Caki2 (cell line): ENCODE results near the gene TRPM1. TPM values are rescaled to one million over a fixed set of nuclear protein-coding genes. Genes with fewer than 3 reads are reported as not detected.
A peak's percentile ranks its signal among the peaks of the same experiment; 100 is the strongest.

Experiments
- DNase-seq: peaks from one replicate; pipeline ENCODE4 v3.0.0-alpha.2; 2015; ENCODE audit warnings: low read depth
- in situ Hi-C: cut with HindIII; loops from 2 replicates; pipeline ENCODE4 v1.10.0; 2016; ENCODE audit warnings: low sequenced_read_pairs, low pct_unique_long_range_greater_than_20kb, mixed read lengths
- total RNA-seq: library from RNA; depleted of rRNA; stranded (reverse); fragments of >200 nt; shearing (Covaris generic); gene quantifications from 2 replicates; pipeline ENCODE4 v1.2.3, GENCODE V29; 2014; ENCODE audit warnings: low replicate concordance

Gene TRPM1
- total RNA-seq, 1 experiment from 2014 or later: 0.07 TPM

- in situ Hi-C loops: no loop called here
Observed at GRCh38 chr15:31037731-31038477, 63.6 kb downstream of the TRPM1 start.

GRCh38 chr15:31036783-31037182 is 64.7 kb downstream of the TRPM1 start:
- DNase-seq: no peak
- in situ Hi-C loops: no loop called here

More at GRCh38 chr15:31037731-31038477, 63.6 kb downstream of the TRPM1 start:
- DNase-seq: no peak

GRCh38 chr15:31035610-31036009 is 65.9 kb downstream of the TRPM1 start:
- in situ Hi-C loops: no loop called here
- DNase-seq: no peak

- DNase-seq: no peak
- in situ Hi-C loops: no loop called here
Observed at GRCh38 chr15:31034152-31034551, 67.4 kb downstream of the TRPM1 start.

- DNase-seq: no peak
- in situ Hi-C loops: no loop called here
Observed at GRCh38 chr15:31032961-31033371, 68.6 kb downstream of the TRPM1 start.

GRCh38 chr15:31031471-31032067 is 70.0 kb downstream of the TRPM1 start:
- DNase-seq: no peak
- in situ Hi-C loops: no loop called here

GRCh38 chr15:31027910-31028578 is 73.5 kb downstream of the TRPM1 start:
- DNase-seq: no peak
- in situ Hi-C loops: no loop called here

GRCh38 chr15:31025996-31026395 is 75.5 kb downstream of the TRPM1 start:
- DNase-seq: no peak
- in situ Hi-C loops: no loop called here

GRCh38 chr15:31024979-31025378 is 76.5 kb downstream of the TRPM1 start:
- DNase-seq: no peak
- in situ Hi-C loops: no loop called here

- DNase-seq: peak; percentile 97
Observed at GRCh38 chr15:31024330-31024729, 77.2 kb downstream of the TRPM1 start.

GRCh38 chr15:31023841-31024240 is 77.7 kb downstream of the TRPM1 start:
- DNase-seq: no peak
- in situ Hi-C loops: no loop called here

More at GRCh38 chr15:31024330-31024729, 77.2 kb downstream of the TRPM1 start:
- in situ Hi-C loops: no loop called here

GRCh38 chr15:31021067-31021665 is 80.4 kb downstream of the TRPM1 start:
- no peak for DNase-seq
- in situ Hi-C loops: no loop called here

- DNase-seq: no peak
- in situ Hi-C loops: no loop called here
Observed at GRCh38 chr15:31020542-31020941, 81.0 kb downstream of the TRPM1 start.

- no peak for DNase-seq
- in situ Hi-C loops: no loop called here
Observed at GRCh38 chr15:31019986-31020385, 81.5 kb downstream of the TRPM1 start.

GRCh38 chr15:31017311-31017710 is 84.2 kb downstream of the TRPM1 start:
- DNase-seq: no peak
- in situ Hi-C loops: no loop called here

- in situ Hi-C loops: no loop called here
- DNase-seq: peak; percentile 67
Observed at GRCh38 chr15:31016446-31016915, 85.0 kb downstream of the TRPM1 start.

- no peak for DNase-seq
- in situ Hi-C loops: no loop called here
Observed at GRCh38 chr15:31014608-31014925, 87.0 kb downstream of the TRPM1 start.

GRCh38 chr15:31013863-31014607 is 87.5 kb downstream of the TRPM1 start:
- DNase-seq: no peak
- in situ Hi-C loops: no loop called here
